Activated effector memory CD4-positive, alpha-beta T cell treated with Interleukin-2 at 50 U/mL for 16 hours (primary cell): ENCODE data around the gene CLEC2D.
A peak's percentile ranks its signal among the peaks of the same experiment; 100 is the strongest.
"Not testable (repeated sequence)": the region's sequence is repeated elsewhere in the genome, so short reads cannot be mapped to it uniquely, and the experiment has no call there.

Source experiments
- DNase-seq: peaks from one replicate; pipeline ENCODE4 v3.0.0-alpha.2; 2020

Gene CLEC2D

DNA sequence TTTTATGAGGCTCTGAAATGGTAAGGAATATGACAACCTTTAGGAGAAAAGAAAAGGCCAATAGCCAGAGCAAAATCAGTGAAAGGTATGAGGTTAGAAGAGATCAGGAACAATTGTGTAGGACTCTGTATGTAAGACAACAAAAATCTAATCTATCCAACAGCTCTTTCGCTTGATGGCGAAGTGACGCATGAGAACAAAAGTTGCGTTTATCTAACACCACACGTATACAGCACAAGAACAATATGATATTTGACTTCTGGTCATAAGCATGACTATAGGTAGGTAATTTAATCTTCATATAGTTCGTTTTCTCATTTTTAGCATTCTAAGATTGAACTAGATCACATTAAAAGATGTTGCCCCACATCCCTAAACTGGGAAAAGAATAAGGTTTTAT, 61.9 kb downstream of the CLEC2D start:
- DNase-seq: no peak

DNA sequence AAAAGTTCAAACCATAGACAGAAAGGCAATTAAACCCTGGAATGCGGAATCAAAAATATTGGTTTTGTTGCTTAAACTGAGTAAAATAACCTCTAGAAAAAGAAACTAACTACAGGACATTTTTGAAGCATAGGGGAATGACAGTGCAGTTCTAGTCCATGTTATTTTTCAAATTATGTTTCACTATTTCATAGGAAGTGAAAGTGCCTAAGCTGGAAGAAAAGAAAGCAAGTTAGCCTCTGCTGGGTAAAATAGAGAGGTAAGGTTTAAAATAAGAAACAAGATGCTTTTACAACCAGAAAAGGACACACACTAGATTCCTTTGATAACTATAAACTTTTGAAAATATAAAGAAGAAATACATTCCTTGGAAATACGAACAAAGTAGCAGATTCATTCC, 62.3 kb downstream of the CLEC2D start:
- no peak for DNase-seq

DNA sequence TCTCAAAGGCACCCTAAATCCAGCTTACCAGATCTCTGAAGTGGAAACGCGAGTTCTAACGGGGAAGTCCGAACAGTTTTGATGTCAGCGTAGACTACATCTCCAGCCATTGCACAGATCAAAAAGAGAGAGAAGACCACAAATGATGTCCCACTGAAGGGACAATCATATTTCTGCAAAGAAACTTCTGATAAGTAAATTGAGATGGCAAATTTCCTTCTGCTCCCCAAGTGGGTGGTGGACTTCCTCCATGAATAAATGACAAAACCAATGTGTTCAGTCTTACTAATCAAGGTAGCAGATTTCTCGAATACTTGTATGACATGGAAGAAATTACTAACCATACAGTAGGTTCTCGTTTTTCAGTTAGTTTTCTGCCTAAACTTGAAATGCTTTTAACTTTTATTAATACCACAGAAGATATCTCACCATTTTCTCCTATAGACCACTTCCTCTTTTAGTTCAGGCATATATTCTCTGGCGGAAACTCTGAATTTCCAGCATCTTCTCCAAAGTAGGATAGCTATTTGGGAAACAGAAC, 63.5 kb downstream of the CLEC2D start, which contains the start of gene CLECL1:
Gene CLECL1 (minus strand): TSS at position 177 of the 541 bp plus-strand sequence.
- no peak for DNase-seq

DNA sequence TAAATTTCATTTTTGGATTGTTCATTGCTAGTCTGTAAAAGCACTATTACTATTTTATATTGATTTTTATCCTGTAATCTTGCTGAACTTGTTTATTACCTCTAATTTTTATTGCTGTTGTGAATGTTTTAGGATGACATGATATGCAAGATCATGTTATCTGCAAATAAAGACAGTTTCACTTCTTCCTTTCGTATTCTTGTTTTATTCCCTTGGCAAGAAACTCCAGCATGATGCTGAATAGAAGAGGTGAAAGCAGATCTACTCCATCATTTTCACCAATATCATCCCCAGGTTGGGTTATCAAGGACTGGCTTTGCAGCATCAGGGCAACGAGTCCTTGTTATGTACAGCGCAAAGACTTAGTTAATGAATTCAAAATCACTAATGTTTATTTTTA, 66.1 kb downstream of the CLEC2D start:
- no peak for DNase-seq

GRCh38 chr12:9736936-9737705, 67.6 kb downstream of the CLEC2D start:
- DNase-seq: no peak

GRCh38 chr12:9738905-9739304, 69.4 kb downstream of the CLEC2D start:
- DNase-seq: not testable (repeated sequence)

- not testable (repeated sequence) for DNase-seq
Observed at GRCh38 chr12:9739404-9740105, 70.0 kb downstream of the CLEC2D start.

- no peak for DNase-seq
Observed at GRCh38 chr12:9740106-9740750, 70.7 kb downstream of the CLEC2D start.

GRCh38 chr12:9741726-9742125, 72.2 kb downstream of the CLEC2D start:
- peak; percentile 64 for DNase-seq

- DNase-seq: peak; percentile 57
Observed at GRCh38 chr12:9742661-9743060, 73.1 kb downstream of the CLEC2D start.

- no peak for DNase-seq
Observed at GRCh38 chr12:9745199-9745598, 75.7 kb downstream of the CLEC2D start.
